HCT116 (cell line): ENCODE results near the gene RAB27A. TPM values are rescaled to one million over a fixed set of nuclear protein-coding genes. Genes with fewer than 3 reads are reported as not detected.

ENCODE experiments used
- ATAC-seq: fragments of 200-7000 bp; cut with Tn5 transposase; 2 replicates; pipeline ENCODE4 v1.9.1; 2020; ENCODE audit warnings: mild to moderate bottlenecking, moderate library complexity
- BruUV-seq: library from RNA; stranded (reverse); fragments of 400-500 nt; replicated peaks from 2 replicates; lab custom pipeline; 2021; lab: Mats Ljungman, UMichigan
- CTCF ChIA-PET: fragments of 300-600 bp; sonication (Branson Sonifier 250); formaldehyde crosslinking; loops from one replicate; lab custom pipeline; 2021; ENCODE audit warnings: antibody characterized with exemption; lab: Charles Lee
- POLR2A ChIA-PET: fragments of 300-600, 350-600 bp; sonication (Branson Sonifier 250); formaldehyde crosslinking; loops from one replicate; lab custom pipeline; 2021; ENCODE audit warnings: antibody characterized with exemption; lab: Charles Lee
- RAD21 ChIA-PET, 2 experiments: fragments of 300-600 bp; sonication (Branson Sonifier 250); formaldehyde crosslinking; loops; one replicate each; lab custom pipeline; 2023; ENCODE audit warnings: low total read pairs in 2 of 2; ENCODE audit not compliant: uncharacterized antibody in 2 of 2, unreplicated experiment in 2 of 2, low non-redundant PET in 1 of 2; lab: Charles Lee
- DNase-seq: peaks from one replicate; pipeline ENCODE4 v3.0.0-alpha.2; 2010; ENCODE audit warnings: low read depth, low spot score
- H2AFZ ChIP-seq: fragments of 200-600 bp; shearing (Covaris generic), sonication (generic); 2 replicates; pipeline ENCODE4 v1.6.1; 2017; ENCODE audit warnings: low read depth, mixed run types, mixed read lengths, antibody characterized with exemption, low read length; ENCODE audit not compliant: poor library complexity, severe bottlenecking
- H3K27ac ChIP-seq: 2 replicates; pipeline ENCODE4 v1.5.1; 2012; ENCODE audit warnings: low read depth, low read length
- H3K27me3 ChIP-seq: fragments of 200-600 bp; sonication (generic); 2 replicates; pipeline ENCODE4 v1.6.1; 2016; ENCODE audit warnings: mixed run types, low read length, mixed read lengths; ENCODE audit not compliant: insufficient read depth
- H3K36me3 ChIP-seq, 2 experiments: fragments of 200-500 bp in 1 of 2; fragments of 200-600 bp in 1 of 2; sonication (Bioruptor generic) in 1 of 2; sonication (generic) in 1 of 2; 2 replicates each; pipeline versions ENCODE4 v1.5.1 to v1.6.1; 2014 to 2016; ENCODE audit warnings: low read length in 2 of 2, inconsistent platforms in 1 of 2, mixed read lengths in 1 of 2, mixed run types in 1 of 2; ENCODE audit not compliant: insufficient read depth in 2 of 2, control insufficient read depth in 1 of 2
- H3K4me1 ChIP-seq, 2 experiments: fragments of 200-600 bp in 1 of 2; sonication (generic) in 1 of 2; 2 replicates each; pipeline versions ENCODE4 v1.5.1 to v1.6.1; 2012 to 2017; ENCODE audit warnings: low read length in 2 of 2, inconsistent platforms in 1 of 2, mild to moderate bottlenecking in 1 of 2, mixed read lengths in 1 of 2, mixed run types in 1 of 2, moderate library complexity in 1 of 2; ENCODE audit not compliant: insufficient read depth in 2 of 2, control insufficient read depth in 1 of 2
- H3K4me2 ChIP-seq: fragments of 200-600 bp; sonication (generic); 2 replicates; pipeline ENCODE4 v1.6.1; 2017; ENCODE audit warnings: mixed run types, low read length, mixed read lengths
- H3K4me3 ChIP-seq, 2 experiments: fragments of 200-600 bp in 1 of 2; sonication (generic) in 1 of 2; replicated peaks in 1 of 2; 2 replicates each; pipeline ENCODE4 v1.5.1; 2011 to 2016; ENCODE audit warnings: low read length in 2 of 2, control low read depth in 1 of 2, low read depth in 1 of 2, mild to moderate bottlenecking in 1 of 2, mixed read lengths in 1 of 2, mixed run types in 1 of 2
- H3K79me2 ChIP-seq: fragments of 200-600 bp; sonication (generic); 2 replicates; pipeline ENCODE4 v1.6.1; 2017; ENCODE audit warnings: mild to moderate bottlenecking, mixed run types, low read length, moderate library complexity, mixed read lengths; ENCODE audit not compliant: insufficient read depth
- H3K9ac ChIP-seq: fragments of 200-600 bp; sonication (generic); 2 replicates; pipeline ENCODE4 v1.6.1; 2016; ENCODE audit warnings: low read length, mixed read lengths
- H3K9me2 ChIP-seq: fragments of 200-600 bp; sonication (generic), shearing (Covaris generic); 2 replicates; pipeline ENCODE4 v1.6.1; 2017; ENCODE audit warnings: mixed run types, mild to moderate bottlenecking, moderate library complexity; ENCODE audit not compliant: insufficient read depth
- H3K9me3 ChIP-seq, 2 experiments: fragments of 200-500 bp in 1 of 2; fragments of 200-600 bp in 1 of 2; sonication (Bioruptor generic) in 1 of 2; sonication (generic) in 1 of 2; 2 replicates each; pipeline ENCODE4 v1.6.1; 2014 to 2017; ENCODE audit warnings: low read length in 2 of 2, mixed read lengths in 2 of 2, inconsistent platforms in 1 of 2, low read depth in 1 of 2, mild to moderate bottlenecking in 1 of 2, mixed run types in 1 of 2, moderate library complexity in 1 of 2; ENCODE audit not compliant: control insufficient read depth in 1 of 2, insufficient read depth in 1 of 2
- H4K20me1 ChIP-seq: fragments of 200-600 bp; sonication (generic), shearing (Covaris generic); 2 replicates; pipeline ENCODE4 v1.6.1; 2017; ENCODE audit warnings: mixed run types, mild to moderate bottlenecking, moderate library complexity; ENCODE audit not compliant: insufficient read depth
- CBX3 ChIP-seq: IDR thresholded peaks from 2 replicates; pipeline ENCODE4 v1.6.1; 2012; ENCODE audit warnings: low read depth
- CEBPB ChIP-seq: IDR thresholded peaks from 2 replicates; pipeline ENCODE4 v1.6.1; 2012; ENCODE audit warnings: low read depth
- CTCF ChIP-seq, 3 experiments: fragments of 200-600 bp in 1 of 3; sonication (generic) in 1 of 3; IDR thresholded peaks in 2 of 3; conservative IDR thresholded peaks in 1 of 3; 2 replicates each; pipeline ENCODE4 v1.5.1; 2012 to 2017; ENCODE audit warnings: low read depth in 2 of 3, low read length in 2 of 3, antibody characterized with exemption in 1 of 3, borderline replicate concordance in 1 of 3, control low read depth in 1 of 3, mild to moderate bottlenecking in 1 of 3, mixed read lengths in 1 of 3, mixed run types in 1 of 3, moderate library complexity in 1 of 3; ENCODE audit not compliant: insufficient read depth in 1 of 3
- EGR1 ChIP-seq: IDR thresholded peaks from 2 replicates; pipeline ENCODE4 v1.6.1; 2012; ENCODE audit warnings: low read depth
- ELF1 ChIP-seq: IDR thresholded peaks from 2 replicates; pipeline ENCODE4 v1.6.1; 2012; ENCODE audit warnings: low read depth, borderline replicate concordance
- EZH2phosphoT487 ChIP-seq: fragments of 200-600 bp; IDR thresholded peaks from 2 replicates; pipeline ENCODE4 v1.6.1; 2018; ENCODE audit warnings: antibody characterized with exemption, borderline replicate concordance
- FOSL1 ChIP-seq: IDR thresholded peaks from 2 replicates; pipeline ENCODE4 v1.6.1; 2012; ENCODE audit warnings: low read depth
- JUND ChIP-seq: IDR thresholded peaks from 2 replicates; pipeline ENCODE4 v1.6.1; 2012
- MAX ChIP-seq: IDR thresholded peaks from 2 replicates; pipeline ENCODE4 v1.6.1; 2012
- RAD21 ChIP-seq: IDR thresholded peaks from 2 replicates; pipeline ENCODE4 v1.6.1; 2012; ENCODE audit warnings: low read depth, mild to moderate bottlenecking
- SIN3A ChIP-seq: IDR thresholded peaks from 2 replicates; pipeline ENCODE4 v1.6.1; 2012; ENCODE audit warnings: low read depth
- SP1 ChIP-seq: IDR thresholded peaks from 2 replicates; pipeline ENCODE4 v1.6.1; 2012; ENCODE audit warnings: low read depth
- TCF7L2 ChIP-seq: IDR thresholded peaks from 2 replicates; pipeline ENCODE4 v1.7.0; 2011; ENCODE audit warnings: borderline replicate concordance, inconsistent platforms; ENCODE audit not compliant: insufficient read depth, insufficient read length; ENCODE audit errors: extremely low read depth
- ZNF274 ChIP-seq: fragments of 200-500 bp; sonication (Bioruptor generic); IDR thresholded peaks from 2 replicates; pipeline ENCODE4 v1.6.1; 2014; ENCODE audit warnings: mild to moderate bottlenecking, low read depth, low read length, inconsistent platforms
- intact Hi-C: fragments of 100-400 bp; cut with micrococcal nuclease; formaldehyde crosslinking; loops from 2 replicates; pipeline ENCODE4 v1.10.0; 2022
- total RNA-seq: library from RNA; stranded (reverse); gene quantifications from one replicate; pipeline ENCODE4 v1.2.1, GENCODE V29; 2021; ENCODE audit not compliant: unreplicated experiment
- TF ChIP-seq, protein P1 (sequence below): IDR thresholded peaks from 2 replicates; pipeline ENCODE4 v1.6.1; 2012

RAB27A gene
- total RNA-seq, 1 experiment from 2014 or later: 8.8 TPM

DNA sequence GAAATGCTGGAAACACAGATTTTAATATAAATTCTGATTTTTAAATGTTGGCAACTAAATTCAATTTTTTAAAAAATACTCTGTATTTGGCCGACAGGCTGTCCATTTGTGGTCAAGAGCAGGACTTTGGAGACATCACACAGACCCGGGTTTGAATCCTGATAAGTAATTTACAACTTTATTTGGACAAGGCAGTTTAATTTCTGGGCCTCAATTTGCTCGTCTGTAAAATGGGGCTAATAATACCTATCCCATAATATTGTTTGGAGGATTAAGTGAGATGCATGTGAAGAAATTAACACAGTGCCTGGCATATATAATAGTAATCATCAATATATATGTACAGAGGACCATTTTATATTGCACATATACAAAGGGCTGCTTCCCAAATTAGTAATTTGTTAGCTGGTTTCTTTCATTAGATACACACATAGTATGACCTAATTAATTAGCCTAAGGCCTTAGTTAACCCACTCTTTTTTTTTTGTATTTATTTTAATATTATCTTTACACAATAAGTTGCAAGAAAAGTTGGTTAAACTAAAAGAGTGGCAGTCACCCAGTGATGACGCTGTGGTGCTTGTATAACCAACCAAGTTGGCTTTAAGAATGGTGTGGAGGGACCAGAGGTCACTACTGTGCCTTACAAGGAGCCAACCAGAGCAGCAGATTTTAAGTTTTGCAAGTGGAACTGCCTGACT lies 30.1 kb upstream of the RAB27A start:
- no peaks in the 10 kb centered on the region for H3K9me3 ChIP-seq
- peak overlapping the region; percentile 85 to 89 for H3K4me3 ChIP-seq
- no peaks in the 10 kb centered on the region; a peak in 1 of 4 replicates for H3K36me3 ChIP-seq
- peaks cover 33% of the 10 kb centered on the region for H3K79me2 ChIP-seq
- H4K20me1 ChIP-seq: no peaks in the 10 kb centered on the region
- ATAC-seq: no peak
- H3K27ac ChIP-seq: peak overlapping the region; percentile 89
- H3K4me2 ChIP-seq: peak overlapping the region; percentile 80
- ChIA-PET RAD21 (no interaction called here), CTCF (interaction anchor here (1.4 kb wide), 1 partner anchor 119 kb away, joined by 7 read pairs; no protein-coding TSS in a partner anchor), POLR2A (interaction anchor here (1.3 to 1.7 kb wide), 2 partner anchors 82 to 123 kb away, joined by 5 to 6 read pairs; partner anchors contain the start of gene RSL24D1)
- intact Hi-C loops: loop anchor here (1.0 kb wide), 1 partner anchor 89 kb away; the partner anchor contains the start of genes CCPG1 and PIERCE2
- no peak overlapping the region for H2AFZ ChIP-seq
- H3K4me1 ChIP-seq: peaks cover 6 to 11% of the 10 kb centered on the region in 2 experiments; a peak in 3 of 4 replicates
- no peaks in the 10 kb centered on the region for H3K9me2 ChIP-seq
- no peaks in the 10 kb centered on the region for H3K27me3 ChIP-seq
- TF ChIP-seq, protein P1, sequence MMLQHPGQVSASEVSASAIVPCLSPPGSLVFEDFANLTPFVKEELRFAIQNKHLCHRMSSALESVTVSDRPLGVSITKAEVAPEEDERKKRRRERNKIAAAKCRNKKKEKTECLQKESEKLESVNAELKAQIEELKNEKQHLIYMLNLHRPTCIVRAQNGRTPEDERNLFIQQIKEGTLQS: no peak
- TF ChIP-seq FOSL1 (no peak), CTCF (IDR thresholded peaks at IDR 0.05 in 2 of 3, conservative IDR thresholded peaks at IDR 0.05 in 1 of 3; ENCODE audit: borderline replicate concordance in 1 of 3, insufficient read depth in 1 of 3, low read depth in 2 of 3, low read length in 2 of 3) (no peak), ELF1 (no peak), SIN3A (no peak), SP1 (no peak), JUND (no peak), CEBPB (no peak), EZH2phosphoT487 (no peak), TCF7L2 (no peak), EGR1 (no peak), RAD21 (no peak), MAX (no peak), ZNF274 (no peak), CBX3 (no peak)
- H3K9ac ChIP-seq: peak overlapping the region; percentile 80
- no peak for DNase-seq
- TSS peak; percentile 72 for BruUV-seq
